Heart left ventricle (tissue), 16 donors: ENCODE data around the gene SDR42E1. TPM values are rescaled to one million over a fixed set of nuclear protein-coding genes. Genes with fewer than 3 reads are reported as not detected.

Experiments used
- ATAC-seq, 4 donors: fragments of 200-7000 bp; cut with Tn5 transposase; one replicate each; pipeline ENCODE4 v1.9.1; 2020 to 2022; ENCODE audit warnings: moderate library complexity in 4 of 4, mild to moderate bottlenecking in 3 of 4, moderate number of reproducible peaks in 1 of 4
- DNase-seq, 5 donors: peaks; one replicate each; pipeline ENCODE4 v3.0.0-alpha.2; 2020
- H3K27ac ChIP-seq, 12 donors: fragments of 200-600 bp; sonication (generic) in 4 of 12; one replicate each; pipeline versions ENCODE4 v1.5.0 to v1.8.0; 2016 to 2022; ENCODE audit warnings: mild to moderate bottlenecking in 2 of 12
- H3K27me3 ChIP-seq, 9 donors: fragments of 200-600 bp; sonication (generic) in 2 of 9; one replicate each; pipeline versions ENCODE4 v1.5.1 to v1.8.0; 2016 to 2022; ENCODE audit warnings: mild to moderate bottlenecking in 3 of 9
- H3K36me3 ChIP-seq, 9 donors: fragments of 200-600 bp; sonication (generic) in 2 of 9; one replicate each; pipeline versions ENCODE4 v1.5.0 to v1.8.0; 2018 to 2022; ENCODE audit warnings: mild to moderate bottlenecking in 2 of 9
- H3K4me1 ChIP-seq, 12 donors: fragments of 200-600 bp; sonication (generic) in 4 of 12; one replicate each; pipeline versions ENCODE4 v1.5.0 to v1.8.0; 2016 to 2022; ENCODE audit warnings: mild to moderate bottlenecking in 3 of 12
- H3K4me3 ChIP-seq, 12 donors: fragments of 200-600 bp; sonication (generic) in 4 of 12; one replicate each; pipeline versions ENCODE4 v1.5.0 to v1.8.0; 2017 to 2022; ENCODE audit warnings: mild to moderate bottlenecking in 9 of 12, moderate library complexity in 4 of 12
- H3K9me3 ChIP-seq, 12 donors: fragments of 200-600 bp; sonication (generic) in 4 of 12; one replicate each; pipeline versions ENCODE4 v1.5.0 to v1.8.0; 2016 to 2022; ENCODE audit warnings: mild to moderate bottlenecking in 1 of 12
- POLR2A ChIP-seq, 2 donors: fragments of 450-650 bp; IDR thresholded peaks; one replicate each; pipeline ENCODE4 v1.6.1; 2017; ENCODE audit warnings: antibody characterized with exemption in 2 of 2, mild to moderate bottlenecking in 2 of 2, moderate library complexity in 2 of 2
- WGBS, 4 donors: extraction: QIAGEN DNeasy Blood & Tissue Kit in 2 of 4; methylation state at CpG; one replicate each; pipeline versions ENCODE4 v1.1.5 to v1.1.7; 2013 to 2018; 5-methylcytosine and 5-hydroxymethylcytosine counted together
- intact Hi-C, 10 donors: fragments of 100-400 bp; cut with DNase I; formaldehyde crosslinking; loops; one replicate each; pipeline versions ENCODE4 v1.11.1 to v1.14.2; 2022
- polyA plus RNA-seq, 2 donors: library from polyadenylated mRNA; stranded (reverse); fragments of 200-250 nt; gene quantifications; one replicate each; pipeline ENCODE4 v1.2.3, GENCODE V29; 2013
- total RNA-seq, 9 donors: library from RNA; depleted of rRNA in 2 of 9; stranded (reverse); fragments of >200 nt in 2 of 9; fragmentation: NEBNext Ultra II Directional in 3 of 9; extraction: Animal tissue kit (Norgen Biotek cat#: 25700) in 3 of 9; gene quantifications; one replicate each; pipeline versions ENCODE4 v1.1.0 to v1.2.4, GENCODE V29; 2016 to 2023
- TF ChIP-seq, protein P1 (sequence below), 12 donors: fragments of 200-600 bp; sonication (generic) in 4 of 12; IDR thresholded peaks; one replicate each; pipeline versions ENCODE4 v1.5.0 to v1.8.0; 2018 to 2022; ENCODE audit warnings: antibody characterized with exemption in 12 of 12, mild to moderate bottlenecking in 5 of 12
- donor health status: ischemic (EF 13 %, LVEDD 7.1; RV severe dilation, severe dysfunction).
- donor health status: healthy with polysubstance abuse.
- donor health status: DM: no; HTN: yes; CAD: no.
- donor health status: DM: no; HTN: no; CAD: no.
- donor health status: ischemic (EF 25% LVEDD 6.9; RV normal size, moderate dysfunction).
- donor health status: ischemic (EF 25% LVEDD 5.7; RV mildly dilated, moderate dysfunction).
- donor health status: healthy.
- donor health status: DM: yes; HTN: yes; CAD: no.
- donor health status: ischemic (EF 35%, LVEDD 5.7; RV mildly dilated, moderate dysfunction).
- donor health status: nonischemic (EF 11% LVEDD 7.7; RV severe dilation, severe dysfunction).
- donor health status: DM: yes; HTN: yes; CAD: no.
- donor health status: PGD.
- donor health status: ischemic (EF 29% LVEDD 5.4; RV normal size, mild dysfunction).
- donor health status: nonischemic (EF 23%, LVEDD 6.1; RV moderate dilation, normal function).

The SDR42E1 gene
- total and polyA plus RNA-seq, 11 donors, result 0.06 to 2.2 (median 0.75) TPM; not detected in 1

DNA sequence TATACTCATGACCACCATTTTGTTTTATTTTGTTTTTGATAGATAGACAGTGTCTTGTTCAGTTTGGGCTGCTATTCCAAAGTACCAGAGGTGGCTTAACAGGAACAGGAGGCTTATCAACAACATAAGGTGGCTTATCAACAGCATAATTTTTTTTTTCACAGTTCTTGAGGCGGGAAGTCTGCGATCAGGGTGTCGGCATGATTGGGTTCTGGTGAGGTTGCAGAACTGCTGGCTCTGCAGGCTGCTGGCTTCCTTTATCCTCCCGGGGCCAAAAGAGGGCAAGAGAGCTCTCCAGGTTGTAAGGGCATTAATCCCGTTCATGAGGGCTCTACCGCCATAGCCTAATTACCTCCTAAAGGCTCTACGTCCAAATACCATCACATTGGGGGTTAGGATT lies 11.9 kb upstream of the SDR42E1 start:
- H3K27ac ChIP-seq, result no peak overlapping the region
- no peaks in the 10 kb centered on the region for H3K36me3 ChIP-seq
- WGBS, 4 donors, result 48 to 65% (median 61%) methylated on average over 7 of the region's 7 CpGs
- ATAC-seq (no peak), DNase-seq (no peak)
- H3K27me3 ChIP-seq, result peaks cover 0 to 9% (median 0%) of the 10 kb centered on the region in 9 donors
- TF ChIP-seq, protein P1, sequence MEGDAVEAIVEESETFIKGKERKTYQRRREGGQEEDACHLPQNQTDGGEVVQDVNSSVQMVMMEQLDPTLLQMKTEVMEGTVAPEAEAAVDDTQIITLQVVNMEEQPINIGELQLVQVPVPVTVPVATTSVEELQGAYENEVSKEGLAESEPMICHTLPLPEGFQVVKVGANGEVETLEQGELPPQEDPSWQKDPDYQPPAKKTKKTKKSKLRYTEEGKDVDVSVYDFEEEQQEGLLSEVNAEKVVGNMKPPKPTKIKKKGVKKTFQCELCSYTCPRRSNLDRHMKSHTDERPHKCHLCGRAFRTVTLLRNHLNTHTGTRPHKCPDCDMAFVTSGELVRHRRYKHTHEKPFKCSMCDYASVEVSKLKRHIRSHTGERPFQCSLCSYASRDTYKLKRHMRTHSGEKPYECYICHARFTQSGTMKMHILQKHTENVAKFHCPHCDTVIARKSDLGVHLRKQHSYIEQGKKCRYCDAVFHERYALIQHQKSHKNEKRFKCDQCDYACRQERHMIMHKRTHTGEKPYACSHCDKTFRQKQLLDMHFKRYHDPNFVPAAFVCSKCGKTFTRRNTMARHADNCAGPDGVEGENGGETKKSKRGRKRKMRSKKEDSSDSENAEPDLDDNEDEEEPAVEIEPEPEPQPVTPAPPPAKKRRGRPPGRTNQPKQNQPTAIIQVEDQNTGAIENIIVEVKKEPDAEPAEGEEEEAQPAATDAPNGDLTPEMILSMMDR (IDR thresholded peaks at IDR 0.05), result no peak
- TF ChIP-seq POLR2A (IDR thresholded peaks at IDR 0.05), result no peak
- H3K4me1 ChIP-seq, result no peaks in the 10 kb centered on the region
- intact Hi-C loops, result no loop called here
- H3K9me3 ChIP-seq, result no peaks in the 10 kb centered on the region
- no peak overlapping the region for H3K4me3 ChIP-seq

DNA sequence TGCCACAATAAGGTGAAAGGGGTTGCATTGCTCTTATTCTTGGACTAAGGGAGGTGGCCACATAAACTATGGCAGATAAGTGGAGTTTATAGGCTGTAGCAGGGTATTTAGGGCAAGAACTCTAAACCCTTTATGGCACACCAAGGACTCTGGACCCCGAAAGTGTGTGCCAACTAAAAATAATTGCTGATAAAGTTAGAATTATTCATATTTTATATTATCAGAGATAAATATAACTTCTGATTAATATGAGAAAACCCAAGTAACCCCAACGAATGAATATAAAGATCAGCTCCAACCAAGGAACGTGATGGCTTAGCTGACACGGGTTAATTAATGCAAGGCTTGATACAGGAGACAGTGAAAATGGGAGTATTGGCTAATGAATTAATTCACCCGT lies 8.8 kb upstream of the SDR42E1 start:
- no peak overlapping the region for H3K4me3 ChIP-seq
- TF ChIP-seq, protein P1 (IDR thresholded peaks at IDR 0.05), result no peak
- no peak for TF ChIP-seq POLR2A (IDR thresholded peaks at IDR 0.05)
- no peak overlapping the region for H3K27ac ChIP-seq
- peaks cover 0 to 10% (median 5%) of the 10 kb centered on the region in 12 donors for H3K9me3 ChIP-seq
- peaks cover 0 to 9% (median 0%) of the 10 kb centered on the region in 9 donors for H3K27me3 ChIP-seq
- ATAC-seq, result no peak
- no peaks in the 10 kb centered on the region for H3K36me3 ChIP-seq
- DNase-seq, result no peak
- peaks cover 0 to 5% (median 0%) of the 10 kb centered on the region in 12 donors for H3K4me1 ChIP-seq
- WGBS, 4 donors, result 87 to 91% (median 89%) methylated on average over 5 of the region's 5 CpGs
- intact Hi-C loops, result no loop called here

DNA sequence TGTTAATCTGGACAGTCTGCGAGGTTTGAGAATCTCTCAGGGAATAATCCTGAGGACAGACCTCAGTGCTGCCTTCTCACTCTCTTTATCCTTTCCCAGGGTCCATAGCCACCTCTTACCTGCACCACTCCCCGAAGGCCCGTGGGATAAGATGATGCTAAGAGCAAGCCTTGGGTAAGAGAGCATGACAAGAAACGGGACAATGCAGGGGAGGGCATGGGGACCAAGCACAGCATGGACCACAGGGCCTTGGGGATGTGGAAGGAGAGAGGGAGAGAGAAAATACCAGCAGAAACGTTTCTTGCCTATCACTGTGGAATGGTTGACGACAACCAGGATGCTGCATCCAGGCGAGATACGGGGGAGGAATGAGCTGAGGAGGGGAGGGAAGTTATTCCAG lies 8.3 kb upstream of the SDR42E1 start:
- ATAC-seq, result no peak
- no peak for DNase-seq
- 53 to 60% (median 59%) methylated on average over 8 of the region's 8 CpGs for WGBS, 4 donors
- H3K27me3 ChIP-seq, result peaks cover 0 to 10% (median 0%) of the 10 kb centered on the region in 9 donors
- H3K36me3 ChIP-seq, result no peaks in the 10 kb centered on the region
- H3K4me3 ChIP-seq, result no peak overlapping the region
- intact Hi-C loops, result no loop called here
- H3K9me3 ChIP-seq, result peaks cover 0 to 13% (median 8%) of the 10 kb centered on the region in 12 donors
- peaks cover 0 to 5% (median 0%) of the 10 kb centered on the region in 12 donors for H3K4me1 ChIP-seq
- no peak overlapping the region for H3K27ac ChIP-seq
- TF ChIP-seq, protein P1 (IDR thresholded peaks at IDR 0.05), result no peak
- no peak for TF ChIP-seq POLR2A (IDR thresholded peaks at IDR 0.05)

DNA sequence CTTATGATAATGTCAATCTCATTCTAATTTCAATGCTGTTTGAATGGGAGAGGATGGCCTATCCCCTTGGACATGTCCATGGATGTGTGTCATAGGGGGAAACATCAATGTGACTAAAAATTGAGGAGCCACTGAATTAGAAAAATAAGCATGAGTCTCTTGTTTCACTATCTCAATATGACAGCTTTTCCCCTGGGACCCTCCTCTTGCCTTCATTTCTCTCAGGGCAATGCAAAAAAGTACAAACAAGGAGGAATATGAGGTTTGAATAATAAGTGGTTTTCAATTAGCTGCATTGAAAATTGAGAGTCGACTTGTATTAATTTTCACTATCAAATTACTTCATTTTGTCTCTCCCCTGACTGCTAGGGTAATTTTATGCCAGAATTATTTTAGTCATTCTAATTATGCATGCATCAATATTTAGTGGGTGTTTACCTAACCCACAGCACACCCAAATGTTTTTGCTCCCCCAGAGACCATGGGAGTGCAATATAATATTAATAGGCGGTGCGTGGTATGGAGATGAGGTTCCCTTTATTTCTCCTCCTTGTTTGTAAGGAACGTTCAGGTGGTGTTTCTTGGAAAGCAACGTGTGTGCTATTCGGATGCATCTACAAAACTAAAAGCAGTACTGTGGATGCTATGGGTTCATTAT lies 6.8 kb upstream of the SDR42E1 start:
- TF ChIP-seq, protein P1 (IDR thresholded peaks at IDR 0.05), result no peak
- no peak for TF ChIP-seq POLR2A (IDR thresholded peaks at IDR 0.05)
- DNase-seq (no peak), ATAC-seq (no peak)
- 84 to 92% (median 86%) methylated on average over 6 of the region's 6 CpGs for WGBS, 4 donors
- Histone ChIP-seq H3K9me3 (peaks cover 0 to 13% (median 8%) of the 10 kb centered on the region in 12 donors), H3K27ac (no peak overlapping the region), H3K36me3 (no peaks in the 10 kb centered on the region), H3K4me1 (peaks cover 0 to 5% (median 0%) of the 10 kb centered on the region in 12 donors), H3K4me3 (no peak overlapping the region), H3K27me3 (peaks cover 0 to 11% (median 0%) of the 10 kb centered on the region in 9 donors)
- intact Hi-C loops, result no loop called here
